Neural progenitor cell (in vitro differentiated cells): ENCODE results near the gene SUMO2.

Source experiments
- CTCF ChIP-seq: fragments of 200-600 bp; sonication (generic); IDR thresholded peaks from 2 replicates; pipeline ENCODE4 v1.5.1; 2017; ENCODE audit warnings: antibody characterized with exemption, mild to moderate bottlenecking
- EZH2 ChIP-seq: fragments of 200-600 bp; sonication (generic); IDR thresholded peaks from 2 replicates; pipeline ENCODE4 v1.6.1; 2017; ENCODE audit warnings: antibody characterized with exemption, mild to moderate bottlenecking, moderate library complexity
- EZH2phosphoT487 ChIP-seq: fragments of 200-600 bp; sonication (generic); IDR thresholded peaks from 2 replicates; pipeline ENCODE4 v1.6.1; 2017; ENCODE audit warnings: antibody characterized with exemption

- TF ChIP-seq EZH2 (no peak), CTCF (no peak), EZH2phosphoT487 (no peak)
These were observed 45.0 kb upstream of the SUMO2 start for GRCh38 chr17:75227729-75228128.
